ENCODE data around the gene WNT7B.
"Not testable (repeated sequence)": the region's sequence is repeated elsewhere in the genome, so short reads cannot be mapped to it uniquely, and the experiment has no call there.

WNT7B gene

DNA sequence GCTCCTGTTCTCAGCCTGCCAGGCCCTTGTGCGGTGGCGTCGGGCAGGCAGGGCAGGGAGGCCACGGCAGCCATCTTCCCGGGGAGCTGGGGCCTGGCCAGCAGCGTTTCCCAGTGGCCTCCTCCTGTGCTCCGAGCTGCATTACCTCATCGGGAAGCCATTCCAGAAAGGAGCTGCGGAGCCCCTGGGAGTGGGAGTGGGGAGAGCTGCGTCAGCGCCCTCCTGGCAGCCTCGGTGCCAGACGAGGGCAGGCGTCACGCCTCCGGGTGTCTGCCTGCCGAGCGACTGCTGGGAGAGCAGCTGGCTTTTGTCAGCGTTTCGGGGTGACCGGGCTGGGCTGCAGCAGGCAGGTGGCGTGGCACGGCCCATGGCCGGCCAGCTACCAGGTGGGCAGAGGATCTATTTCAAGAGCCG is 30.9 kb upstream of the WNT7B start:
- DNase-seq: no peak

DNA sequence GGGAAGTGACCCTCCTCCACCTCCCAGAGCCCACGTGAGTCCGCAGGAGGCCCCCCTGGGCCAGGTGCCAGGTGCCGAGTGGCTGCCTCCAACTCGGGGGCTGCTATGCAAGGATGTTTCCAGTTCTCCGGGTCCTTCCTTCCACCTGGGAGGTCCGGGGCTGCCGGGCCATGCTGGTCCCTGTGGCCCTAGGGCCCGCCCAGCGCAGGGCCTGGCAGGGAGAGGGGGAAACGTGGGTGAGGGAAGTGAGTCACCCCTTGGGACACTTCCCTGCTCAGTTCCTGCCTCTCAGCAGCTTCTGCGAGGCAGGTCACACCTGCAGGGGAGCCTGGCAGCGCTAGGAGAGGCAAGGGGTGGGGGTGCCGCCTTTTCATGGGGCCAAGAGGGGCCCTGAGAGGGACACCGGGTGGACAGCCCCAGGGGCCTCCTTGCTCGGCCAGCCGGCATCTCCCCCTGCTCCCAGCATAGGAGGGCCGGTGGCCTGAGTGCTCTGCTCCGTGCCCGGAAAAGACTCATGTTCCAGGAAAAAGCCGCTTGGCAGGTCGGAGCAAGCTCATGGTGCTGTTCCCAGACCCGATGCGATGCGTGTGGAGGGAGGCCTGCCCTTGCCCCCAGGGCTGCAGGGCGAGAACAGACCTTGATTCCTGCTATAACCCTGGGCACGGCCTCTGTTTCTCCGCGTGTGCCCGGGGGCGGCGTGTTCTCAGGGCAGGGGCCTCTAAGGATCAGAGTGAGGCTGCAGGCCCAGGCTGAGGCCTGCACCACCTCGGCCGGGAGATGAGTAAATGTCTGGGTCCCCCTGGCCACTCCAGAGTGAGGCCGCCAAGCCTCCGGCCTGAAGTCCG is 30.3 kb upstream of the WNT7B start:
- no peak for DNase-seq

DNA sequence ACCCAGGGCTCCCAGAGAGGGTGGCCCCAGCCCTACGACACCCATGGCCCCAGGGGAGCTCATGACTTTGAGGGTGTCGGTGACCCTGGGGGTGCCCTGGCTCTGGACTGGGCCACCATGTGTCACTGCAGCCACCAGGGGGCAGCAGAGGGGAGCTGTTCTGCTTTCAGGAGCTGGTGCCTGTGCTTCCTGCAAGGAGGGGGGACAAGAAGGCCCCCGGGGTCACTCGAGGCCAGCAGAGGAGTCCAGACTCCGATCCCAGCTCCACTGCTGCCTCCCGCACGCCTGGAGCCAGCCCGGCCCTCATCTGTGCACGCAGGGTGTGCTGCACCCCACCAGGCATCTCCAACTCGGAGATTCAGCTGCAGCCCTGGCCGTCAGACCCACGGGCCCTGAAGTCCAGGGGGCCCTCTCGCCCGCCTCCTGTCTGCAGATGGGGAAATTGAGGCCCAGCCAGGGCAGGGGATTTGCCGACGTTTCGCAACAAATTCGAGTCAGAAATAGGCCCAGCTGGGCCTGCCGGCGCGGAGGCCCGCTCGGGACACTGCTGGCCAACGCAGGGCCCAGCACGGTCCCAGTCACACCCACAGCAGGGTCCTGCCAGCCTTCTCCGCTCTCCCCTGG is 29.5 kb upstream of the WNT7B start:
- peak; percentile 90 for DNase-seq

DNA sequence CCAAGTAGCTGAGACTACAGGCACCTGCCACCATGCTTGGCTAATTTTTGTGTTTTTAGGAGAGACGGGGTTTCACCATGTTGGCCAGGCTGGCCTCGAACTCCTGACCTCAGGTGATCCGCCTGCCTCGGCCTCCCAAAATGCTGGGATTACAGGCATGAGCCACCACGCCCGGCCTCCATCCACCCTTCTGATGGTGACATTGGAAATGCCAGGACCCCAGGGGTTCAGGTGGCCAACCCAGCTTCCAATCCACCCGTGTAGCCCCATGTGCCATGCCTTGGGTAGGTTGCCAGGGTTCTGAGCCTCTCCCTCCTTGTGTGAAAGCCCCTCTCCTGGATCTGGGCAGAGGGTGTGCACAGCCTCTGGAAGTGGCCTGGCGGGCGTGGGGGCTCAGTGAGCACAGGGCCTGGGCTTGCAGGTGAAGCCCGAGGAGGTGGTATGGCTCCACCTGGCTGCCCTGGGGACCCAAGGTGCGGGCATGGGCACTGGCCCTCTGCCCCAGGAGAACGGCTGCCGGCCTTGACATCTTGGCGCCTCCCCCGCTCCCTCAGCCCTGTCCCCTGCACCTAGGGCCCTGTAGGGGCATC is 28.2 kb upstream of the WNT7B start:
- DNase-seq: not testable (repeated sequence)

DNA sequence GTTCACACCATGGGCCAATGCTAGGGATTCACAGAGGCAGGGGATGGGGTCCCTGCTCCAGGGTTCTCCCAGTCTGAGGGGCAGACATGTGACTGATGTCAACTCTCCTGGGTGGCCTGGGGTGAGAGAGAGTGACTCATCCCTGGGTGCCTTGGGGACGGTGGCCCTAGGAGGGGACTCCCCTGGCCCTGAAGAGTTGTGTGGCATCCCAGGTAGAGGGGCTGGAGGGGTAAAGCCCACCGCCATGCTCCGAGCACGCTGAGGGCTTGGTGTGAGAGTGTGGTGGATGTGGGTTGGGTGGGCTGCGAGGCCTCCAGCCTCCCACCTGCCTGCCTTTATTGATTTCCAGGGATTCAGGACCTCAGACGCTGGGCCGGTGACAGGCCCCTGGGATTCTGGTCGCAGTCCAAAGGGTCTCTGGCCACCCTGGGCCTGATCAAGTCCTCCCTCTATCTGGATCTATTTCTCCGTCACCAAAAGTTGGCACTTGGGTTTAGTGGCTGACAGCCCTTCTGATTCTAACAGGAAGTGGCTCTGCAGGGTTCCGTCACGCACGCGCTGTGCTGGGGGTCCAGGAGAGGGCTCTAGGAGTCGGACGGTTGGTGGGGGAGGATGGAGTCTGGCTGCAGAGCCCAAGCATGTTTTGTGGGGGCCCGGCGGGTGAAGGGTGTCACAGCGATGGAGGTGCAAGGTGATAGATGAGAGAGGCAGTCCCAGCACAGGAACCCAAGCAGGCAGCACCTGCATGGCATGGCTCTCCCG is 27.3 kb upstream of the WNT7B start:
- DNase-seq: peak; percentile 18

DNA sequence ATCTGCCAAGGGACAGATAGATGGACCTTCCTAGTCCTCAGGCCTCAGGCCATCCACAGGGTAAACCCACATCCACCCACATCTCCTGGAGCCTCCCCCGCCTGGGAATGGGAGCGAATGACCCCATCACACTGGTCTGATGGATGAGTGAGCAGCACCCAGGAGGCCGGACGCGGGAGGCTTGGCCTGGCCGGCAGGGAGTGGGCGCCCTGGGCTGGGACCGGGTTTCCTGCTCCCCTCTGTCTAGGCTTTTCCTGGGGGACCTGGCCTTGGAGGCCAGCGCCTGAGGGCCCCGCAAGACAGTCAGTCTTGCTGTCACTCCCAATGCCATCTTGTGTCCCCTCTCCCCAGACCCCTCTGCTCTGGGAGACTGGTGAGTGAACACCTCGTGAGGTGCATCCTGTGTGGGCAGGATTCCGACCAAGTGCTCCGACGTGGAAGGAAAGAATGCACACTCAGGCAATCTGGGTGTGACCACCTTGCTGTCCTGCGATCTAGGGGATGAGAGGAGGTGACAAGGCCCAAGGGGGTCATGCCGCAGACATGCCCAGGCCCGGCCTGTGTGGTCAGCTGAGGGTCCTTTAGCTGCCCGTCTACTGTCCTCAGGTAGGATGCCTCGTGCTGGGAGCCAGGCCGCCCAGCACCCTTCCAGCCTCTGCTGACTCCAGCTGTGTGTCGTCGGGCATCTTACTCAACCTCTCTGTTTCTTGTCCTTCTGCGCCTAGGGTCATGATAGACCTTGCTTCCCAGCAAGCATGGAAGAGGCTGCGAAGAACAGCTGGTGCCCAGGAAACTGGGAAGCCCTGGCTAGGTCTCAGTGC is 26.5 kb upstream of the WNT7B start:
- DNase-seq: no peak

DNA sequence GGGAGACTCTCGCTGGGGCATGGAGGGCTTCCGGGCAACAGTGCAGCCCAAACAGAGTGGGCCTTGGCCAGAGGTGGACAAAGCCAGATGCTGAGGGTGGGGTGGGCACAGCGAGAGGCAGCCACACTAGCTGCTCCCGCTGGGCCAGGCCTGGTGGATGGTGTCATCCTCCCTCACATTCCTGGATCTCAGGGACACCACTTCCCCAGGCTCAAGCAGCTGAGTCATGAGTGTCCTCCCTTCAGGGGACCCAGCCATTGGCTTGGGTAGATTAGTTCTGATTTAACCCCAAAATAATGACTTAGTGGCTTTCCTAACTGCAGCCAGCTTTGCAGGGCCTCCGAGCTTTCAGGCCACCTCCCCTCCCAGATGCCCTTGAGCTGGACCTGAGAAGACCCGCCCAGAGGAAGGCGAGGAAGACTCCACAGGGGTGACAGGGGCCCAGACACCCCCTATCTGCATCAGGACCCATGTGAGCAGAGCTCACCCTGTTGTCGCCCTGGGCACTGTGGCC is 25.9 kb upstream of the WNT7B start:
- no peak for DNase-seq

DNA sequence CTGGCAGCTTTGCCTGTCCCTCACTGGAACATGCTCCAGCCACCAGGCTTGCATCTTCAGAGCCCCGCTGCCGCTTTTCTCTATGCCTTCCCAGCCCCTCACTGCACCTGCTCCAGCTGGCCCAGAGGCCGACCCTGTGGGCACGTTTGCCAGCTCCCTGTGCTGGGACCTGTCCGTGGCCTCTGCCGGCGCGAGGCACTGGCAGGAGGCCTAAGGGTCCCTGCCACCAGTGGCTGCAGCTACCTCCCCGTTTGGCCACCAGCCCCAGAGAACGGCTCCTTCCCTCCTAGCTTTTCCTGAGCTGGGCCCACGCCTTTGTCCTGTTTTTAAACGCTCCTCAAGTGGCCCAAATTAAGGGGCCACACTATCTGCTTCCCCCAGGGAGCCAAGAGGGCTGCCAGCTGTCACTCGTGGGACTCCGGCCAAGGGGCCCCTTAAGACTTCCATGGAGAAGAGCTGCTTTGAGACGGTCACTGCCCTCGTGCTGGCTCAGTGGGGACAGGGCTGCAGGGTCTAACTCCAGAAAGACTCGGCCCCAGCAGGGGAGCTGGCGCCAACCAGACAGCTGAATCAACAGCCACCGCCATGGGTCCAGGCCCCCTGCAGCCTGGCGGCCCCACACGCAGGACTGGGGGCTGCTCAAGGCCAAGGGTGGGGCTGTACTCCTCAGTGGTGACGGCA is 24.6 kb upstream of the WNT7B start:
- DNase-seq: no peak

DNA sequence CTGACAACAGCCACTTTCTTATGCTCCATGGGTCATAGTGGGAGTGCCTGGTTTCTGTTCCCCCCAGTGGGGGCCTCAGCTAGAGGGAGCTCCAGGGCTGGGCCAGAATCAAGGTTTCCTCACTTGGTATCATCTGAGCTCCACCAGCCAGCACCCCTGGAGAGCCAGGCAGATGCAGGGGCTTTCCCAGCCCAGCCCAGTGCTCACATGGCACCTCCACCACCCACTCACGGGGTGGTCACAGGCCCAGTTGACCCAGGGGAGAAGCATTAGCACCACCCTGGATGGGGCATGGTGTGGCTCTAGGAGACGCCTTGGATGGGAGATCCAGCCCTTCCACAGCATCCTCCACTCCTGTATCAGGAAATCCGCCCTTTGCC is 24.1 kb upstream of the WNT7B start:
- DNase-seq: no peak

DNA sequence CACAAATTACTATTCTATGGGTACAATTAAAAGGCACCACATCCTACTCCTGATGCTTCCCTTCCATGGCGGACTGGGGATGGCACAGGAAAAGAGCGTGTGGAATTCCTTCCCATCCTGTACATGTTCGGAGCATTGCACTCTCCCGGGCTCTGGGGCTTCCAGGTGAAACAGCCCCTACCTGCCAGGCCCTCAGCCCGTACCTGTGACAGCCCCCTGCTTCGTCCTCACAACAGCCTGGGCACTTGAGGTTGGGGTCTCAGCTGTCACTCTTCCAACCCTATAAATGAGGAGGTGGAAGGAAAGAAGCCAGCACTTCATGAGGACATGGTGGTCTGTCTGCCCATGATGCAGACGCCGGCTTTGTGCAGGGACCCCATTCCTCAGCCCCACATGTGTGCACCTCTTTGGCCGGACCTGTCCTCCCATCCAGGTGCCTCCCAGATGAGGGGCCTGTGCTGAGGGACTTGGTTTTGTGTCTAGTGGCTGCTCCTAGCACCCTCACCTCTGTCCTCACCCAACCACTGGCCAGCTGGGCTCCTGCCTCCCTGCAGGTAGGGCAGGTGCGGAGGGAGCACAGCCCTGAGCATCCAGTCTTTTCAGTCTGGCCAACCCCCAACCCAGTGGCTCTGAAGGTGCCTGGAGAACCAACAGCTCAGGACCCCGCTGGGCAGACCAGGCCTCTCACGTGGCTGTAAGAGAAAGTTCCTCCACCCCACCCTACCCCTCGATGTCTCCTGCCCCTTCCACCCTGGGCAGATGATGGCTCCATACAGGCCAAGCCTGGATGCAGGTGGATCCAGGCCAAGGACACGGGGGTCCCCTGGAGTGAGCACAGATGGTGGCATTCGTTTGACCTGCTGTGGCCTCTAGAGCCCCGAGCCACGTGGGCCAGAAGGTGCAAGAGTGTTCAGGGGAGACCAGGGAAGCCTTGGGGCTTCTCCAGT is 23.4 kb upstream of the WNT7B start:
- DNase-seq: no peak

DNA sequence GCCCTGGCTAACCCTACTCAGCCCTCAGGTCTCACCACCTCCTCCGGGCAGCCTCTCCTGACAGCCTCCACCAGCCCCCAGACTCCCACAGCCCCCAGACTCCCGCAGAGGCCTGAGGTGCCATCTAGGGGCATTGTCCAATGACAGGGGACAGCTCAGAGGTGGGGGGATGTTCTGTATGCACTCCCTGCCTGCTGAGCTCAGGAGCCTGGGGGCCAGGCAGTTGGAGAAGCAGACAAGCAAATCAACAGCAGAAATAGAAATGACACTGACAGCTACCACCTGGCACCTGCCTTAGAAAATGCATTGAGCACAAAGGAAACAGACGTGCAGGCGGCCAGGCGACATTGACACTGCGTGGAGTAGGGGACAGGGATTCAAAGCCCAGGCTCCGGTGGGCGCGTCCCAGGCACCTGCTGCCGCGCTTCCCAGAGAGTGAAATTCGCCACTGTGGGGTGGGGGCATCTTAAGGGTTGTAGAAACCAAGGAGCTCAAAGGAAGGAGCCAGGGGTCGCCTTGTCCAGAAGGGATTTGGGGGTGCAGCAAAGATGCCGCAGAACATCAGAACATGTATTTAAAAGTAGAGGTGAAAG is 22.5 kb upstream of the WNT7B start:
- no peak for DNase-seq

DNA sequence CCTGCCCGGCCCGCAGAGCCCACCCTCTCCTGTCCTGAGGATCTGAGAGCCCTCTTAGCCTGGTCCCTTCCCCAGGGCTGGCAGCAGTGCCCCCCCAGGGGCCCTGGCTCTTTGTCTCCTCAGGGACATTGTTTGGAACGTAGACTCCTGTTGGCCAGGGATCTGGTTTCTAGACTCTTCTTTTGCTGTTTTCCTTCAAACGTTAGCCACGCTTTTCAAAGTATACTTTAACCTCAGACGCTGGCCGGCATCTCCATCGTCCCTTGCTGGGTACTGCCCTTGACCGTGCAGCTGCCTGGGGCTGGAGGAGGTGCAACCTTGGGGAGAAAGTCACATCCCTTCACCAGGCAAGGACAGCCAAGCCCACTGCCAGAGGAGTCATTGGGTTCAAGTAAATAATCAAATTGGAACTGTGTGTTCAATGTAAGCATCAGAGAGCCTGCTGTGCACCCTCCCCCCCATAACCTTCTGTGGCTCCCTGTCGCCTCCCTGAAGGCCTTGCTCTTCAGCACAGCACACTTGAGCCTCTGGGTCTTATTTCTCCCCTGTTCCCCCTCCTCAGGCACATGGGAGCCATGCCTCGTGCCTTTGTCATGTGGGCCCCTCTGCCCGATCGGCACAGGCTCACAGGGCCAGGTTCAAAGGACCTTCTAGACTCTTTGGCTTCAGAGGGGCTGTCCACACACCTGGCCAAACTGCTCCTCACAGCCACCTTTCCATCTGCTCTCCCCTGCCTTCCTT is 21.8 kb upstream of the WNT7B start:
- DNase-seq: no peak

DNA sequence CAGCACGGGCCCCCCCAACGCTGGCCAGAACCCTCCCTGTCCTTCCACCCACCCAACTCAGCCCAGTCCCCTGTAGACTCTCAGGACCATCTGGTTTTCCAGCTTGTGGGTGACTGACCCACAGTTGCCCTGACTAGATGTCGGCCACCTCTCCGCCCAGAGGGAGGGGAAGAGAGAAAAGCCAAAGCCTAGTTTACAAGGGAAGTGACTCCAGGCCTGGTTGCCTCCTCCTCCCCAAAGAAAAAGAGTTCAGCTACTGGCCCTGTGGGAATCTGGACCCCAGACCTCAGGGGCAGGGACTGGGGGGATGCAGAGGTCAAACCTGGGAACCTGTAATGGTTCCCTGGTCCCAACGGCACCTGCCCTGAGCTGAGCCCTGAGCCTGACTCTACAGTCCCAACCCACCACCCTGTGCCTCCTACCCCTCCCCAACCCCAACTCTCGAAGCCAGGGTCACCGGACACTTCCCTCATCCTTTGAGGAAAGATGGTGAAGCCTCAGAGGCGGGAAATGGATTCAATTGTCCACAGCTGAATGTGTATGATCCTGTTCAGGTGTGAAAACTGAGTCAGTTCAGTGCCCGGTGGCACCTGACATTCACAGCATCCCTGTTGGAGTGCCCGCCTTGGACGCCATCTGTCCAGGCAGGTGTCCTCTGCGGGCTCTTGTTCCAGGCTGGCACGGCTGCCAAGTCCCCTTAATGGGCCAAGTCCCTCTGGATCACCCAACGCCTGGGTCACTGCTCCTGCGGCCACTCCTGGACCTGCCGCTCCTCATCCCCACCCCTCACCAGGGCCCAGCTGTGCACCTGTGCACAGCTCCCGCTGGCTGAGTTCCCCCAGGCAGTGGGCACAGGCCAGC is 21.0 kb upstream of the WNT7B start:
- no peak for DNase-seq

DNA sequence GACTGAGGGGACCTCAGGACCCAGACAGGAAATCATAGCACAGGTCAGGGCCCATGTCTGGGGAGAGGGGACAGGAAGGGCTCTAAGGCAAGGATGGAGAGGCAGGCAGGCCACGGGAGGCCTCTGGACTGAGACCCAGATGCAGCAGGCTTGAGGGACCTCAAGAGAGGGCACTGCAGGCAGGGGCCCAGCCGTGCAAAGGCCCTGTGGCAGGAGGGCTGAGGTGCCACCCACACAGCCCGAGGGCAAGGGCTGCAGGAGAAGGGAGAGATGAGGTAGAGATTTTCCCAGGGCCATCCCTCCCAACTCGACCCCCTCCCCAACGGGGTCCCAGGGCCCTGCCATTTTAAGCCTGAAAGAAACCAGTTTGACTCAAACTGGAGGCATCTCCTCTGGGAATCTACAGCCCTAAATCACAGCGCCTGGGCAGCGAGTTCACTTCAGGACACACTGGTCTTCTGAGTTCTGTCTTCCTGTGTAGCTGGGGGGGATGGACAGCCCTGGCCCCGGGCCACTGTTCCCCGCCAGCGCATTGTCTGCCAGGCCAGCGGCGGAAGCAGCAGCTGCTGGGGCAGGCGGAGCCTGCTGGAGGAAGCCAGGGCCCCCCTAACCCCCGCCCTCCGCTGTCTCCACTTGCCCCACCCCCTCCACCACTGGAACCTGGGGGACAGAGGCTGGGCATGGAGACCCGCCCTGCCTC is 20.3 kb upstream of the WNT7B start:
- DNase-seq: no peak

DNA sequence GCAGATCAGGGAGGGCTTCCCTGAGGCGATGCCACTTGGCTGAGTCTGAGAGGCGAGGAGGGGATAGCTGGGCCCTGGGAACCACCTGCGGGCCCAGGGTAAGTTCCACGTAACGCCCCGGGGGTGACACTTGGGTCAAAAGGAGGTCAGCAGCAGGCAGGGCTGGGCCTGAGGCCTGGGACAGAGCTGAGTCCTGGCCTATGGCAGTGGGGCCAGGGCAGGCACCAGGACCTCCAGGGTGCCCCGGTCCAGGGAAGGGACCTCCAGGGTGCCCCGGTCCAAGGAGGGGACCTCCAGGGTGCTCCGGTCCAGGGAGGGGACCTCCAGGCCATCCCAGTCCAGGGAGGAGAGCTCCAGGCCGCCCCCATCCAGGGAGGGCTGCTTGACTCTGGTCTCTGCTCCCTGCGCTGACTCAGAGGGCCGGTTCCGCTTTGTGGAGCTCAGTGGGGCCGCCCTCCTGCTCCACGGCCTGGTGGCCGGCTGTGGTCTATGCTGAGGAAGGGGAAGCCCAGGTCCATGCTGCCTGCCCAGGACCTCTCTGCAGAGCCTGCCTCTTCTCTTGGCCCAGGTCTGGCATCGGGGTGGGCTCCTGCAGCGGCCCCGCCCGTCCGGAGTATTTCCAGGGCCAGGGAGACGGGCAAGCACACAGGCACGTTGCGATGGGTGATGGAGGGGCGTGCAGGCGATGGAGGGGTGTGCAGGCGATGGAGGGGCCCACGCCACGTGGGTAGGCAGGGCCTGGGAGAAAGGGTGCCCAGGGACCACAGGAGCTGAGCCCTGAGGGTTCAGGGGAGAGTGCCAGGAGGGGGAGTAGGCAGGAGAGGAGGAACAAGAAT is 19.5 kb upstream of the WNT7B start:
- no peak for DNase-seq

DNA sequence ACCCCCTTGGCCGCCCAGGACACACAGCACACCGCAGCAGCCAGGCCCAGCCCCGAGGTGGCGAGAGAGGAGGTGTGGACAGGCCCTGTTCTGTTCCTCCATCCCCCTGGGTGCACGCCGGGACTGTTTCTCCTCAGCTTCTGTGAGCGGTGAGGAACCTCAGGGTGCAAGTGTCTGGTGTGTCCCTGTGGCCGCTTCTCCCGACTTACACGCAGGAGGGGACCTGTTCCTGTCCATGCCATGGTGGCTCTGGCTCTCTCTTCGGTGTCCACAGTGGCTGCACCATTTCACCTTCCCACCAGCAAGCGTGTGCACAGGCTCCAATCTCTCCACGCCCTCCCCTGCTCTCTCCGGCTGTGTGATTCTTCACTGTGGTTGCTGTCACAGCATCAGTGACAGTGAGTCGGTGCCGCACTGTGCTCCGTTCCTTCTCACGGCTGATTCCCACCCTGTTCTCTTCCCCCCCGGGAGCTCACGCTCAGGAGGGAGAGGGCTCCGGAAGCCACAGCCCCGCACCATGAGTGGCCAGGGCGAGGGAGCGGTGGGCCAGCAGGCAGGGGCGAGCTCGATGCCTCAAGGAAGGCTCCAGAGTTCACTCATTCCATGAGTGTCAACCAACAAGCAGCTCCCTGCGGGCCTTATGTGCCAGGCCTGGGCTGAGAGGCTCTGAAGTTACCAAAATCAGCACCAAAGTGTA is 18.6 kb upstream of the WNT7B start:
- no peak for DNase-seq

All from activated CD4-positive, alpha-beta T cell treated with anti-CD3 and anti-CD28 coated beads, Interleukin-2, Interleukin-6, amounts not matched to agents 100 ng/mL and 50 ng/mL, durations not matched to agents 16 hours and 8 hours (primary cell).